SK-N-SH (cell line): ENCODE data around the gene POMZP3. TPM values are rescaled to one million over a fixed set of nuclear protein-coding genes. Genes with fewer than 3 reads are reported as not detected.
"Not testable (repeated sequence)": the region's sequence is repeated elsewhere in the genome, so short reads cannot be mapped to it uniquely, and the experiment has no call there.

Experiments used
- CTCF ChIA-PET: fragments of 300-600, 350-600 bp; formaldehyde crosslinking; extraction: SDS; loops from one replicate; lab custom pipeline; 2021; lab: Yijun Ruan, JAX
- POLR2A ChIA-PET: fragments of 350-600 bp; sonication (Branson Sonifier 250); formaldehyde crosslinking; extraction: SDS; loops from one replicate; lab custom pipeline; 2020; ENCODE audit warnings: antibody characterized with exemption, inconsistent platforms; lab: Yijun Ruan, JAX
- DNase-seq: peaks from one replicate; pipeline ENCODE4 v3.0.0; 2012
- H2AFZ ChIP-seq: fragments of 200-600 bp; sonication (generic); 2 replicates; pipeline ENCODE4 v1.8.1; 2016; ENCODE audit warnings: antibody characterized with exemption, mild to moderate bottlenecking, low read depth
- H3F3A ChIP-seq: fragments of 200-600 bp; sonication (generic); replicated peaks from 2 replicates; pipeline ENCODE3; 2016; ENCODE audit warnings: antibody characterized with exemption, mild to moderate bottlenecking; ENCODE audit not compliant: insufficient read depth
- H3K27ac ChIP-seq, 2 experiments: fragments of 200-500 bp in 1 of 2; fragments of 200-600 bp in 1 of 2; sonication (Bioruptor generic) in 1 of 2; sonication (generic), shearing (Covaris generic) in 1 of 2; 2 replicates each; pipeline versions ENCODE4 v1.5.1 to v1.6.1; 2014 to 2016; ENCODE audit warnings: low read depth in 2 of 2, inconsistent platforms in 1 of 2, low read length in 1 of 2, mild to moderate bottlenecking in 1 of 2, mixed read lengths in 1 of 2
- H3K27me3 ChIP-seq: fragments of 200-600 bp; sonication (generic), shearing (Covaris generic); 2 replicates; pipeline ENCODE4 v1.6.1; 2016; ENCODE audit warnings: mixed run types; ENCODE audit not compliant: insufficient read depth
- H3K36me3 ChIP-seq, 2 experiments: fragments of 200-500 bp in 1 of 2; fragments of 200-600 bp in 1 of 2; sonication (Bioruptor generic) in 1 of 2; sonication (generic) in 1 of 2; replicated peaks in 1 of 2; 2 replicates each; pipeline versions ENCODE3 to v1.5.1; 2014 to 2016; ENCODE audit warnings: low read length in 1 of 2, mild to moderate bottlenecking in 1 of 2; ENCODE audit not compliant: insufficient read depth in 2 of 2, control insufficient read depth in 1 of 2
- H3K4me1 ChIP-seq, 2 experiments: fragments of 200-500 bp in 1 of 2; fragments of 200-600 bp in 1 of 2; sonication (Bioruptor generic) in 1 of 2; sonication (generic), shearing (Covaris generic) in 1 of 2; 2 replicates each; pipeline versions ENCODE4 v1.5.1 to v1.6.1; 2014 to 2016; ENCODE audit warnings: low read depth in 1 of 2, low read length in 1 of 2, mixed run types in 1 of 2; ENCODE audit not compliant: insufficient read depth in 2 of 2, control insufficient read depth in 1 of 2
- H3K4me2 ChIP-seq: fragments of 200-600 bp; sonication (generic), shearing (Covaris generic); 2 replicates; pipeline ENCODE4 v1.6.1; 2017; ENCODE audit warnings: mixed run types
- H3K4me3 ChIP-seq, 2 experiments: fragments of 200-500 bp in 1 of 2; fragments of 200-600 bp in 1 of 2; sonication (Bioruptor generic) in 1 of 2; sonication (generic), shearing (Covaris generic) in 1 of 2; 2 replicates each; pipeline versions ENCODE4 v1.5.1 to v1.8.1; 2014 to 2016; ENCODE audit warnings: low read depth in 2 of 2, inconsistent platforms in 1 of 2, low read length in 1 of 2, mild to moderate bottlenecking in 1 of 2, mixed read lengths in 1 of 2, moderate library complexity in 1 of 2
- H3K79me2 ChIP-seq: fragments of 200-600 bp; sonication (generic); 2 replicates; pipeline ENCODE4 v1.8.1; 2017; ENCODE audit warnings: mild to moderate bottlenecking; ENCODE audit not compliant: insufficient read depth
- H3K9ac ChIP-seq: fragments of 200-600 bp; sonication (generic); 2 replicates; pipeline ENCODE4 v1.6.1; 2017; ENCODE audit warnings: mixed run types
- H3K9me2 ChIP-seq: fragments of 200-600 bp; sonication (generic); 2 replicates; pipeline ENCODE4 v1.6.1; 2017; ENCODE audit warnings: mixed run types
- H3K9me3 ChIP-seq: fragments of 200-600 bp; sonication (generic); 2 replicates; pipeline ENCODE4 v1.6.1; 2017; ENCODE audit warnings: mixed run types, mild to moderate bottlenecking, moderate library complexity
- H4K20me1 ChIP-seq: fragments of 200-600 bp; sonication (generic); 2 replicates; pipeline ENCODE4 v1.6.1; 2017; ENCODE audit warnings: mild to moderate bottlenecking, mixed run types; ENCODE audit not compliant: insufficient read depth
- ELF1 ChIP-seq: IDR thresholded peaks from 2 replicates; pipeline ENCODE4 v1.4.0; 2012
- EP300 ChIP-seq, 2 experiments: IDR thresholded peaks; 2 replicates each; pipeline versions ENCODE4 v1.4.0 to v1.6.1; 2012; ENCODE audit warnings: borderline replicate concordance in 1 of 2, low read depth in 1 of 2, low read length in 1 of 2
- FOSL2 ChIP-seq: IDR thresholded peaks from 2 replicates; pipeline ENCODE4 v1.4.0; 2012; ENCODE audit warnings: low read depth, mild to moderate bottlenecking, moderate library complexity, borderline replicate concordance
- JUND ChIP-seq: IDR thresholded peaks from 2 replicates; pipeline ENCODE4 v1.4.0; 2012
- NFIC ChIP-seq: IDR thresholded peaks from 2 replicates; pipeline ENCODE4 v1.4.0; 2012; ENCODE audit warnings: borderline replicate concordance
- RXRA ChIP-seq: IDR thresholded peaks from 2 replicates; pipeline ENCODE4 v1.4.0; 2012; ENCODE audit warnings: low read depth, mild to moderate bottlenecking, borderline replicate concordance
- SIN3A ChIP-seq: IDR thresholded peaks from 2 replicates; pipeline ENCODE4 v1.6.1; 2012; ENCODE audit warnings: low read depth, mild to moderate bottlenecking, low read length, moderate library complexity, borderline replicate concordance
- TCF12 ChIP-seq: IDR thresholded peaks from 2 replicates; pipeline ENCODE4 v1.4.0; 2012
- WGBS: methylation state at CpG from one replicate; pipeline ENCODE4 v1.1.6; 2017; ENCODE audit warnings: low lambda C conversion rate; 5-methylcytosine and 5-hydroxymethylcytosine counted together
- polyA plus RNA-seq, 3 experiments: library from polyadenylated mRNA; depleted of rRNA; stranded (reverse); fragments of >200 nt; gene quantifications; 2 replicates each; pipeline ENCODE4 v1.2.3, GENCODE V29; 2012
- TF ChIP-seq, protein P1 (sequence below): IDR thresholded peaks from 2 replicates; pipeline ENCODE4; 2012
- TF ChIP-seq, protein P2 (sequence below): IDR thresholded peaks from 2 replicates; pipeline ENCODE4 v1.4.0; 2012; ENCODE audit warnings: low read depth

The POMZP3 gene
- polyA plus RNA-seq, 1 of the 3 experiments (the other 2 are of a cell fraction), result 11.7 TPM

DNA sequence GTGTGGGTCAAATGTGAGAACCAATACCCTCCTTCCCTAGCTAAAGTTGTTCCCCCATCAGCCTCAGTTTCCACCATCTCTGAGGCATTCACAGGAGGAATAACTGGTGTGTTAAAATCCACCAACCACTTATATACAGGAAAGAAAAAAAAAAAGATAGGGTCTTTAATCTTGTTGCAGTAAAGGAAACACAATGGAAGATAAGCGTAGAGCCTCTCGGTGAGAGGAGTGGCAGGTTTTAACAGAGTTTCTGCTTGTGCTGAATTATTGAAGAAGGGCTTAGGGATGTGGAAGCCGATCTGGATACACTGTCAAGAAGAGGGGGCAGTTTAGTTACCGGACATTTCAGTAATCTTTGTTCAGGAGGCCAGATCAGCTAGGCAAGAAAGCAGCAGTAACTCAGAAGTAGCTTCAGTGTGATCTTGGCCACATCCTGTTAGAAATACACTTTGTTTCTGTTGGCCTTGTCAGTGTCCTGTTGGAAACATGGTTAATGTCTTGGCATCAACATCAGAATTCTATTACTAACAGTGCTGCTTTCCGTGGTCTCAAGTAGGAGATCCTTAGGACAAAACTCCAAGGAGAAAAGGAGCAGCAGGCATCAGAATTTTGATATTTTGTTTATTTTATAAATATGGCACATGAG, 43.3 kb downstream of the POMZP3 start:
- WGBS, result 56% methylated on average over 5 of the region's 5 CpGs
- Histone ChIP-seq H3K9ac (peak overlapping the region; percentile 59; the same call in 1 of the 2 replicates), H3K4me3 (peak overlapping the region in 1 of 2 experiments; percentile 28; a peak in 1 of 4 replicates), H3K4me1 (peaks cover 0 to 34% of the 10 kb centered on the region in 2 experiments), H3K79me2 (peaks cover 60% of the 10 kb centered on the region), H3K4me2 (peak overlapping the region; percentile 79), H3F3A (peaks cover 37% of the 10 kb centered on the region), H3K27ac (peak overlapping the region; percentile 84 to 92)
- POLR2A ChIA-PET, CTCF ChIA-PET, H3K9me2 ChIP-seq, H4K20me1 ChIP-seq, H3K27me3 ChIP-seq: not testable (repeated sequence)
- TF ChIP-seq SIN3A, result peak; percentile 33; the same call in 1 of the 2 replicates
- TF ChIP-seq TCF12, result peak; percentile 81
- TF ChIP-seq NFIC, result peak; percentile 71
- TF ChIP-seq, protein P1, sequence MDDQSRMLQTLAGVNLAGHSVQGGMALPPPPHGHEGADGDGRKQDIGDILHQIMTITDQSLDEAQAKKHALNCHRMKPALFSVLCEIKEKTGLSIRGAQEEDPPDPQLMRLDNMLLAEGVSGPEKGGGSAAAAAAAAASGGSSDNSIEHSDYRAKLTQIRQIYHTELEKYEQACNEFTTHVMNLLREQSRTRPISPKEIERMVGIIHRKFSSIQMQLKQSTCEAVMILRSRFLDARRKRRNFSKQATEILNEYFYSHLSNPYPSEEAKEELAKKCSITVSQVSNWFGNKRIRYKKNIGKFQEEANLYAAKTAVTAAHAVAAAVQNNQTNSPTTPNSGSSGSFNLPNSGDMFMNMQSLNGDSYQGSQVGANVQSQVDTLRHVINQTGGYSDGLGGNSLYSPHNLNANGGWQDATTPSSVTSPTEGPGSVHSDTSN, result peak; percentile 79
- TF ChIP-seq, all 33 proteins: peak for 4; not testable (repeated sequence) for 29
- DNase-seq, H3K9me3 ChIP-seq, H3K36me3 ChIP-seq, H2AFZ ChIP-seq: not testable (repeated sequence)

DNA sequence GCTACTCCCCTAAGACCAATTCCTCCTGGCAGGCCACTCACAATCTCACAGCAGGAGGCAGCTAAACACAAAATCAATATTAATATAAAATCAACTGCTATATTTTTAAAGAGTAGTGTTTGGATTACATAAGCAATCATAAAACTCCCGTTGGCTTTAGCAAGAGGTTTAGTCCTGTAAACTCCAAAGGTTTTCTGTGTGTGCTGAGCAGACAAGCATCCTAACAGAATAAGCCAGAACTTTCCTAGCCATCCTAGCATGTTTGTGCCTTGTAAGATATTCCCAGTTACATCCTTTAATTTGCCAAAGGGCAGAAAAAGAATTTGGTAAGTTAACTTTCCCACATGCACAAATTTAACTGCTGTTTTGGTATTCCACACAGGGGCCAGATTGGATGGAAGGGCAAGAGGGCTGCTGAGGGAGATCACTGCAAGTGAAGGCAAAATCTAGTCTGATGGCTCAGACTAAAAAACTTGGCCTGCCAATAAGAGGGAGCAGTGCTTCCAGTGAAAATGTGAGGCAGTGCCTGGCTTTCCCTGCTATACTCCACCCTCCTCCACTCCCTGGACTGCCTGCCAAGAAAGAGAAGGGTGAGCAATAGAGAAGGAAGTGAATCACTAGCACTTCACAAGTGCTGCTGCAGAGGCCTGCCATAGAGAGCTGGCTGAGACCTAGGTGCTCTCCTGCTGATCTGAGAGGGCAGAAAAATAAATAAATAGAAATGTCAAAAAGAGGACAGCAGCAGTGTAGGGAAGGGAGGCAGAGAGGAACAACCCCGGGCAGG, 44.0 kb downstream of the POMZP3 start:
- H3K9me3 ChIP-seq, result not testable (repeated sequence)
- Histone ChIP-seq H3K27ac (peak overlapping the region; percentile 84 to 92; a peak in 3 of 4 replicates), H3K4me2 (peak overlapping the region; percentile 79)

More for the DNA sequence above, 44.0 kb downstream of the POMZP3 start:
- H3K36me3 ChIP-seq, CTCF ChIA-PET, H2AFZ ChIP-seq, POLR2A ChIA-PET, DNase-seq, H3K9me2 ChIP-seq, H4K20me1 ChIP-seq, H3K27me3 ChIP-seq: not testable (repeated sequence)
- Histone ChIP-seq H3K4me3 (peak overlapping the region in 1 of 2 experiments; percentile 28; a peak in 1 of 4 replicates), H3F3A (peaks cover 40% of the 10 kb centered on the region), H3K9ac (peak overlapping the region; percentile 59; the same call in 1 of the 2 replicates), H3K4me1 (peaks cover 0 to 30% of the 10 kb centered on the region in 2 experiments), H3K79me2 (peaks cover 61% of the 10 kb centered on the region)
- 27% methylated on average over 2 of the region's 2 CpGs for WGBS
- TF ChIP-seq EP300 (IDR thresholded peaks at IDR 0.05; ENCODE audit: borderline replicate concordance in 1 of 2, low read depth in 1 of 2, low read length in 1 of 2) (peak in 1 of 2 experiments; percentile 41; a peak in 2 of 4 replicates), SIN3A (0 out of 2 replicates have a peak, but pooled peaks have one; percentile 32), TCF12 (peak; percentile 59), JUND (peak; percentile 70), RXRA (peak; percentile 63; the same call in 1 of the 2 replicates), NFIC (peak; percentile 91), FOSL2 (peak; percentile 78), ELF1 (peak; percentile 20; the same call in 1 of the 2 replicates)
- TF ChIP-seq, protein P1, result peak; percentile 20; the same call in 1 of the 2 replicates
- TF ChIP-seq, protein P2, sequence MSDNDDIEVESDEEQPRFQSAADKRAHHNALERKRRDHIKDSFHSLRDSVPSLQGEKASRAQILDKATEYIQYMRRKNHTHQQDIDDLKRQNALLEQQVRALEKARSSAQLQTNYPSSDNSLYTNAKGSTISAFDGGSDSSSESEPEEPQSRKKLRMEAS, result 0 out of 2 replicates have a peak, but pooled peaks have one; percentile 23
